A549 treated with Mapracorat at 1 μM for 4 hours (cell line): ENCODE results near the gene ZMYM4. TPM values are rescaled to one million over a fixed set of nuclear protein-coding genes. Genes with fewer than 3 reads are reported as not detected.

ENCODE experiments used
- total RNA-seq: library from RNA; stranded (reverse); fragments of 200-300 nt; extraction: Qiagen RNA extraction; gene quantifications from 5 replicates; pipeline ENCODE4 v1.2.3, GENCODE V29; 2022

The ZMYM4 gene
- total RNA-seq: 8.3 to 11.6 TPM (median 10.4 TPM) in 5 replicates

DNA sequence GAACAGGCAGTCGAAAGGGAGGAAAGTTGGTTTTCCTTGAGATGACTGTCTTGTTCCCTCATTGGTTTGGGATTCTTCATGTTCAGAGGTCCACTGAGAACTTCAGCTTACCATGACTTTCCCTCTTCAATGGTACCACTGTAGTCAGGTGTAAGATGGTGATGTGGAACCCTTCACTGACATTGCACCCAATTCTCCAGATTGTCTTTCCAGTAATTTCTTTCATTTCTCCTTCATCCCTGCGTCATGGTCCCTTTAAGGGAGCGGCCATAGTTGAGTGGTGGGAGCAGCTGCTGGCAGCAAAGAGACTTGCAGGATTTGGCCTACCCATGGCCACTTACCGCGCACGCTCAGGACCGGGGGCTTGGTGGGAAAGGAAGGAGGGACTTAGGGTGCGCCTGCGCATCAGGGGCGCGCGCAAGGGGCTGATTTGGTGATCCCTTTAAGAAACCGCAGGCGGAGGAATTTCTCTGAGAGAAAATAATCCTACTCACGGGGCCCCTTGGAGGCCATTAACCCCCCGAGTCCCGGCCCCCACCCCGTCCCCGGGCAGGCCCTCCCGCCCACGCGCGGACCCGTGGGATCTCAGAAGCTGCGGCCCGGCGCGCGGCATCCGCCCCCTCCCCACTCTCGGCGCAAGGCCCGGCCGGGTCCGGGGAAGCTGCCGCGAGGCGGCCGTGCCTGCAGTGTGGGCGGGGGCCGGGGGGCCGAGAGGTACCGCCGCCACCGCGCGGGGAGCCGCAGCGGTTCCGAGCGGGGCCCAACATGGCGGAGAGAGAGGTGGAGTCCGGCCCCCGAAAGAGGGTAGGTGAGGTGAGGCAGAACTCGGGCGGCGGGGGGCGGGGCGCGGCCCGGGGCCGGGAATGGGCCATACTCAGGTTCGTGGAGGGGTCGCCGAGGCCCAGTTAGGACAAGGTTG lies at the start of gene ZMYM4:
TSS of gene ZMYM4 (plus strand) at position 428 of the 919 bp plus-strand sequence. CDS start at position 766, 338 bp downstream.

Other genes starting within 250 kb of the ZMYM4 start
- gene ZMYM6, start 236.8 kb upstream of the ZMYM4 start, total RNA-seq: 4.2 to 5.8 TPM (median 5.4 TPM) in 5 replicates
- 3.5 to 8.3 TPM (median 6.3 TPM) in 5 replicates for gene ZMYM1, start 189.3 kb upstream of the ZMYM4 start, total RNA-seq
- 183 to 296 TPM (median 186 TPM) in 5 replicates for gene SFPQ, start 75.6 kb upstream of the ZMYM4 start, total RNA-seq